ENCODE data around the gene ADGRL1.

The ADGRL1 gene

GRCh38 chr19:14135985-14136508, 69.9 kb downstream of the ADGRL1 start:
- no peak for DNase-seq

GRCh38 chr19:14135355-14135754, 70.6 kb downstream of the ADGRL1 start:
- DNase-seq, result no peak

- peak; percentile 87 to 94 for DNase-seq
These were observed 78.0 kb downstream of the ADGRL1 start for GRCh38 chr19:14127929-14128509.

GRCh38 chr19:14127176-14127575, 78.8 kb downstream of the ADGRL1 start:
- peak; percentile 71 to 81 for DNase-seq

- DNase-seq, result no peak
These were observed 83.0 kb downstream of the ADGRL1 start for GRCh38 chr19:14122924-14123323.

GRCh38 chr19:14120497-14120780, 85.5 kb downstream of the ADGRL1 start:
- DNase-seq, result no peak

GRCh38 chr19:14119644-14120496, 86.1 kb downstream of the ADGRL1 start:
- no peak for DNase-seq

- no peak for DNase-seq
These were observed 86.8 kb downstream of the ADGRL1 start for GRCh38 chr19:14119146-14119545.

- peak; percentile 92 to 98 for DNase-seq
These were observed 87.6 kb downstream of the ADGRL1 start for GRCh38 chr19:14118165-14119051.

GRCh38 chr19:14117668-14118164, 88.3 kb downstream of the ADGRL1 start, which contains the start of gene PRKACA:
Gene PRKACA, minus strand, starts transcription at chr19:14117762. Its CDS starts 215 bp downstream, at chr19:14117547.
- peak; percentile 97 to 99 for DNase-seq

GRCh38 chr19:14116918-14117578, 88.9 kb downstream of the ADGRL1 start:
- no peak for DNase-seq

GRCh38 chr19:14116525-14116917, 89.4 kb downstream of the ADGRL1 start:
- no peak for DNase-seq

- no peak for DNase-seq
These were observed 90.2 kb downstream of the ADGRL1 start for GRCh38 chr19:14115756-14116155.

GRCh38 chr19:14114854-14115253, 91.1 kb downstream of the ADGRL1 start:
- peak; percentile 83 to 86 for DNase-seq

- DNase-seq, result no peak
These were observed 91.5 kb downstream of the ADGRL1 start for GRCh38 chr19:14114439-14114838.

- peak in 1 of 2 donors; percentile 31 for DNase-seq
These were observed 92.1 kb downstream of the ADGRL1 start for GRCh38 chr19:14113762-14114414.

- DNase-seq, result no peak
These were observed 93.1 kb downstream of the ADGRL1 start for GRCh38 chr19:14112809-14113385.

GRCh38 chr19:14112051-14112808, 93.7 kb downstream of the ADGRL1 start:
- DNase-seq, result peak in 1 of 2 donors; percentile 42

GRCh38 chr19:14111486-14111885, 94.5 kb downstream of the ADGRL1 start:
- no peak for DNase-seq

- no peak for DNase-seq
These were observed 95.3 kb downstream of the ADGRL1 start for GRCh38 chr19:14110650-14111049.

Measured in inflammatory macrophage treated with lipopolysaccharide for 1 hour (primary cell).